NCI-H1930 (cell line): ENCODE results near the gene CROCC.

Experiments
- DNase-seq, 2 experiments: peaks; one replicate each; lab custom pipeline; 2025; lab: John Stamatoyannopoulos, UW

Gene CROCC

DNA sequence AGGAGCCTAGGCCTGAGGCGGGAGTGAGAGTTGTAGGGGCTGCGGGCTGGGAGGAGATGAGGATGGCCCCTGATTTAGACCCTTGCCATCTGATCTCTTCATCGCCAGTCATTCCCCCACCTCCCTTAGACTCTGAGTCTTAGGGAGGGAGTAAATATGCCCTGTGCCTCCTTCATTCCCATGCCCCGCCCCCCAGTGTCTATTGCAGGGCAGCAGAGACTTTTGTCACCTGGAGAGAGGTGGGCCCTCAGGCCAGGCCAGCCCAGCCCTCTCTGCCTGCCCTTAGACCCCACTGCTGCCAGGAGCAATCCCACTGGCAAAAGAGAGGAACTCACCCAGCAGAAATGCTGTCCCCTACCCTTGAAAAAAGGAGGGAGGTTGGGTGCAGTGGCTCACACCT is 61.9 kb downstream of the CROCC start:
- DNase-seq = no peak

DNA sequence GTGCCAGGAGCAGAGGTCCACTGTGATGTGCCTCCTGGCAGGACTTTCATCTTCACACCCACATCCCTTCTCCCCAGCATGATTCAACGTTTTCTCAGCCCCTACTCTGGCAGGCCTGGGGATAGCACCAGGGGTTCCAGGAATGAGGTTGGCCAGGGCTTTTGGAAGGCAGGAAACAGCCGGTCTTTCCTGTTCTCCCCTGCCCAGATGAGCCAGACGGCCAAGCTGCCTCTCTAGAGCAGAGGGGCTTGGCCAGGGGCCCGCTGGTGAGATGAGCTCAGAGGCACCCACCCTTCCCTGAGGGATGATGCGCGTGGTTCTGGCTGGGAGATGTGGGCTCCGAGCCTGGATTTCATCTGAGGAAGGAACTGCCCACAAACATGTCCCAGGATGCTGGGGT is 63.0 kb downstream of the CROCC start:
- no peak for DNase-seq

DNA sequence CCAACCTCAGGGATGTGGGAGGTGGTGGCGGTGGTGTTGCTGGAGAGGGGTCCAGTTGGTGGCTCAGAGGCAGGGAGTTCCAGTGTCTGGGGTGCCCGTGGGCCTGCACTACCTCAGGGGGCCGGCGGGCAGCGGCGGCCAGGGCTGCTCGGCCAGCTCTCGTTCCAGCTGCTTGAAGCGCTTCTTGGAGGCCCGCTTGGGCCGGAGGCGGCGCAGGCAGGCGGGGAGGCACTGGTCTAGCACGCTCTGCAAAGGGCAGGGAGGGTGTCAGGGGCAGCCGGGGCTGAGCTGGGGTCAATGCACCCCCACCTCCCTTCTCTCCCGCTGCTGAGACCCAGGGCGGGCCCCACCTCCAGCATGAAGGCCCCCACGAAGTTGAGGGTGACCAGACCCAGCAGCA is 64.4 kb downstream of the CROCC start:
- no peak for DNase-seq

DNA sequence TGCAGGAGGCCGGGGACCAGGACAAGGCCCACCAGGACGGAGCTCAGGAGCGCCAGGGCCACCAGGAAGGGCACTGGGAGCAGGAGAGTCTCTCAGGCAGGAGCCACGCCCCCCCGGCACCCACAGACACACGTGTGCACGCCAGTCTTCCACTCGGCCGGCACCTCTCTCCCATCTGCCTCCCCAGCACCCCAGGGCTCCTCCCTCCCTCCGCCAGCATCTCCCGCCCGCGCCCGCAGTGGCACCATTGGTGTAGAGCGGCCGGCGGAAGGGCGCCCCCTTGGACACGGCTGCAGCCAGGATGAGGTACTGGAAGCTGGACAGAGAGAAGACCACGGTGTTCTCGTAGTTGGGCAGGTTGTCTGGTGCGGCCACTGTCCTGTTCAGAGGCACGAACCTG is 64.8 kb downstream of the CROCC start:
- no peak for DNase-seq

DNA sequence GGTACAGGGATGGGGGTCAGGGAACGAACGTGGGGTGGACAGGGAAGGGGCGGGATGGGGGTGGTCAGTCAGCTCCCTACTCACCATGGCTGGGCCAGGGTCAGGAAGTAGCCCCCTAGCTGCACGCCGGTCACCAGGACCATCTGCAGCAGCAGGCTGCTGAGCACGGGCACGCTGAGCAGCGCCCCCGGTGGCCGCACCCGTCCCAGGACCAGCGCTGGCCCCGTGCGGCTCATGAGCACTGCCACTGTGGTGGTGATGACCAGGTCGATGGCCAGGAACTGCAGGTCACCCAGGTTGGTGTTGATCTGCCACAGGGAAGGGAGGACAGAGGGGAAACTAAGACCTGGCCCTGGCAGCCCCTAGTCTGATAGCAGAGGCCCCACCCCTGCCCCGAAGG is 65.2 kb downstream of the CROCC start:
- DNase-seq = no peak

DNA sequence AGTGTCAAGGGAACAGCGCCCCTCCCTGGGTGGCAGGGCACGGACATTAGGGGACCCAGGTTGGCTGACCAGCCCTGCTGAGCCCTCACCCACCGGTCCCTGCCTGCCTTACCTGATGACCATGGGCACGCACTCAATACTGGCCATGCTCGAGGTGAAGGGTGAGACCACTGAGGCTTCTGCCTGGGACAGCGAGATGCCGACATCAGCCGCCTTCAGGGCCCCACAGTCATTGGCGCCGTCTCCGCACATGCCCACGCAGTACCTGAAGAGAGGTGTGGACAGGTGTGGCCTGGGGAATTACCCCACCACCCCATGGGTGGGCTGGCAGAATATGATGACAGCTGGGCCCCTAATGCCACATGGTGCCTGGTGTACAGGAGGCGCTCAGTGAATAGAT is 66.5 kb downstream of the CROCC start:
- DNase-seq = no peak

DNA sequence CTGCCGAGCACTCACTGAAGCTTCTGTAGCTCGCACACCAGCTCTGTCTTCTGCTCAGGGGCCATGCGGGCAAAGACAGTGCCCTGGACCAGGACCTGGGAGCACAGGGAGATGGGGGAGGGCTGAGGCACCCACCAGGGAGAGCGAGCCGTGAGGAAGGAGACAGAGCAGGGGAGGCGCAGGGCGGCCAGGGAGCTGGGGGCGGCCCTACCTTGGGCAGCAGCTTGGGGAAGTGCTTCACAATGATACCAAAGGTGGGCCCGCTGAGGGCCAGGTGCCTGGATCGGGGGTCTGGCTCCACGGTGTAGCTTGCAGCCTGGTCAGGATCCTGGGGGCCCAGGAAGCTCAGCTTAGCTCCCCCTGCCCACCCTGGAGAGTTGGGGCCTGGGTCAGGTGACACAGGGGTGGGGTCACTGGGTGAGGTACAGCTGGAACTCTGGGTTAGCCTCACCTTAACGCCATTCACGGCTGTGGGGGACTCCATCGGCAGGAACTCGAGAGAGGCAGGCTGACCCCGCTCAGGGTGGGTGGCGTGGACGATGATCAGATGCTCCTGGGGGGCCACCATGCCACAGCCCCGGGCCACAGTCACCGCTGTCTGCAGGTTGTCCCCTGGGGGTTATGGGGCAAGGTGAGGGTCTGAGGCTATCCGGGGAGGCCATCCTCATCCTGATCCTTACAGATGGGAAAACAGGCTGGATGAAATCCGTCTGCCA is 68.1 kb downstream of the CROCC start:
- no peak for DNase-seq

DNA sequence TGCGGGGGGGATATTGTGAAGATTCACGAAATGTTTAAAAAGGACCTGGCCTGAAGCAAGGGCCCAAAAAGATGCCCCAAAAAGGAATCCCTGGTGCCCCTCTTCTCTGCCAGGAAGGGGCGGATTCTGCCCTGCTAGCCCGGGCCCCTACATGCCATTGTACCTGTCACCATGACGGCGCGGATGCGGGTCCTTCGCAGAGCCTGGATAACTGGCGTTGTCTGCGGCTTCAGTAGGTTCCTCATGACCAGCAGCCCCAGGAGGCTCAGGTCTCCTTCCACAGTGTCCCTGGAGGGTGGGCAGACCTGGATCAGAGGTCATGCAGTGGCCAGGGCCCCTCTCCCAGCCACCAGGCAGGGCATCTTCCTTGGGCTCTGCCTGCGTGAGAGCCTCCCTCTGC is 69.8 kb downstream of the CROCC start:
- DNase-seq = no peak

DNA sequence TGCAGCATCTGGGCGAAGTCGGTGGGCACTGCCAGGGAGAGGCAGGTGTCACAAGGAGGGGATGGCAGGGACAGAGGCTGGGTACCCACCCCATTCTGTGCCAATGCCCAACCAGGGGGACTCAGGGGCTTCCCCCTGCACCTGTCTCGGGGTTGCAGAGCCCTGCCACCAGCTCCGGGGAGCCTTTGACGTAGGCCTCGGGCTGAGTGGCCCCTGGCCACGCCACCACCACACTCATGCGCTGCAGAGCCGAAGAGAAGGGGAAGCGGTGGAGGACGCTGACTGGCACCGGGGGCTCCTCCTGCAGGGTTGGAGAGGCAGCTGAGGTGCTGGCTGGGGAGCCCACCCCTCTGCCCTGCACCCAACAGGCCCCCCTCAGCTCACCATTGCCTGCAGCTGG is 70.4 kb downstream of the CROCC start:
- DNase-seq = no peak

DNA sequence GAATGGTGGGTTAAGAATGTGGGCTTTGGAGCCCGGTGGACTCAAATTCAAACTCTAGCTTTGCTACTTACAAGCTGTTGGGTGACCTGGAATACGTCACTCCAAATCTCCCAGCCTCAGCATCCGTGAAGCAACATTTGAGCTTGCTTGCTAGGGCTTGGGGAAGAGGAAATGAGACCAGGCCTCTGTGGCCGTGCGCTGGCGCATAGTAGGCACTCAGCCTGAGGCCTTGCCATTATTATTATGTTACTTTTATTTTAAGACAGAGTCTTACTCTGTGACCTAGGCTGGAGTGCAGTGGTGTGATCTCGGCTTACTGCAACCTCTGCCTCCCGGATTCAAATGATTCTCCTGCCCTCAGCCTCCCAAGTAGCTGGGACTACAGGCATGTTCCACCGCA is 70.9 kb downstream of the CROCC start:
- DNase-seq = no peak

DNA sequence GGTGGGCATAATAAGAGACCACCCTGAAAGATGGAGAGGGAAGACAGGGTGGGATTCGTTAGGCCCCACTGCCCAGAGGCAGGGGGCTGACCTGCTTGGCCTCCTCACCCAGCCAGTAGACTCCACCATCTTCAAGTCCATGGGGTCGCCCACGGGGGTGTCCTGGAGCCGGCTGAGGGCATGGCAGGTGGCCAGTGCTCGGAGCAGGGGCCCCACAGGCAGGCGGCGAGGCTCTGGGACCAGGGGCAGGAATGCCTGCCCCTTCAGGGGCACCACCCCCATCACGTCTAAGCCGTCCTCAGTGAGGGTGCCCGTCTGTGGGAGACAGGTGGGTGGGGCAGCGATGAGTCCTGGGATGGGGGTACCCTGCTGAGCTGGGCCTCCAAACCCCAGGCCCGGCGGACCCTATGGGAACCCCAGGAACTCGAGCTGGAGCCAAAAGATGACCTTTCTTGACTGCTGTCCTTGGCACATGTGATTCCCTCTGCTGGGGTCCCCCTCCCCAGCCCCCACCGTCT is 71.8 kb downstream of the CROCC start:
- DNase-seq = no peak

DNA sequence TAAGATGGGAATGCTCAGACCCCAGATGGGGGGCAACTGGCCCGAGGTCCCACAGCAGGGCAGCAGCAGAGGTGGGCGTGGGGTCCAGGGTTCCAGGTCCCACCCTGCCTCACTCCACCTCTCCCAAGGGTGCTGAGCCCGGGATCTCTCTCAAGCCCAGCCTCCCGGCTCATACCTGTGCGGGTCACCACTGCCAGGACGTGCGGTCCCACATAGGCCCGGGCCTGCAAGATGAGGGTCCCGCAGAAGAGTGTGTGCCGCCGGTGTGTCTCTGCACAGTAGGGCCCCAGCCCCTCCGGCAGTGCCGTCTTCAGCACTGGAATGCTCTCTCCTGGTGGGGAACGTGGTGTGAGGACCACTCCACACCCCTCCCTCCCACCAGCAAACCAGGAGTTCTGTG is 75.1 kb downstream of the CROCC start:
- DNase-seq = no peak

DNA sequence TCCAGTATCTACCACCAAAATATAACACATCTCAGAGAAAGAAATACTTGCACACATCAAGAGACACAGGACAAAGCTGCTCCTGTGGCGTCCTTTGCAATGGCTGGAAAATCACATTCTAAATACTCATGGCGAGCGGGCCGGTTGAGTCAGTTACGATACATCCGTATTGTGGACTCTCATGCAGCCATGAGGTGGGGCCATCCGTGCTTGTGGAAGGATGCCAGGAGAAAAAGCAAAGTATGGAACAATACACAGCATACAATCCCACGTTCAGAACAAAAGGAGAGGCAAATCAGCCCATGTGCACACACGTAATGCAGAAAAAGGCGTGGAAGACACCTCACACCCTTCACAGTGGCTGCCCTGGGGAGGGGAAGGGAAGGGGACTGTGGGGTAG is 76.9 kb downstream of the CROCC start:
- DNase-seq = no peak

DNA sequence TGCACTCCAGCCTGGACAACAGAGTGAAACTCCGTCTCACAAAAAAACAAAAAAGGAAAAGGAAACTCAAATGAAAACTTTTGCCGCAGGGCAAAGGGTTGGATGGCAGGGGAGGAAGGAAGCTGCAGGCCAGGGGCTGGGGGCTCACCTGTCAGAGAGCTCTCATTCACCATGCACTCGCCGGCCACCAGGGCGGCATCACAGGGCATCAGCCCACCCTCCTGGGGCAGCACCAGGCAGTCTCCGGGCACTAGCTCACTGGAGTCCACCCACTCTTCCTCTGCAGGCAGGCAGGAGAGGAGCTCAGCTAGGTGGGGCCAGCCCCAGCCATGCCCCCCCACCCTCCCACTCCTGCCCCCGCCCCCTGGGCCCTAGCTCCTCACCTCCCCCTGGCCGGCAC is 78.1 kb downstream of the CROCC start:
- no peak for DNase-seq

DNA sequence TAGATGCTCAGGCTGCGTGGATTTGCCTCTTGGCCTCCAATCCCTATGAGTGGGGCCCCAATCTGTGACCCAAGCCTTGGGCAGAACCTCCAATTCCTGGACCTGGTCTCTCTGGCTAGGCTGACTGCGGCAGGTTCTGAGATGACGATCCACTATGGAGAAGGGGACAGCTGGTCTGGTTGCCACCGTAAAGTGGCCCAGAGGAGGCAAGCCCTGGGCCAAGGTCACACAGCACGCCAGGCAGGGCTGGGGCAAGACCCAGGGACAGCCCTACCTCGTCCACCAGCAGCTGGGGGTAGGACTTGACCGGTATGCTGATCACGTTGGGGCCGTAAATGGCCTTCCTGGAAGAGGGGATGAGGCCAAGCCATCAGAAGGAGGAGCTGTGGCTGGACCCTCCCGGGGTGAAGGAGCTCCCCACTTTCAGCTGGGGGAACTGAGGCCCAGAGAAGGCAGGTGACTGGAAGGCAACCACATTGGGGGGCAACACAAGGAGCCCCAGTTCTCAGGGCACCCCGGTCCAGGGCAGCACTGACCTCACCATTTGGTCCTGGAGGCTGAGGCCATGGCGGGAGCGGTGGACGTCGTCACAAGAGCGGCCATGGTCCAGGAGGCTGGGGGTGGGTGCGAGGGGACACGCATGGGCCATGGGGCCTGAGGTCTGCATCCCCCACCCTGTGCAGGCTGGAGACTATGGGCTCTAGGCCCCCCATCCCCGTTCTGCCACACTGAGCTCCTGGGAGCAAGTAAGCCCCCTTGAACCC is 80.2 kb downstream of the CROCC start:
- no peak for DNase-seq

DNA sequence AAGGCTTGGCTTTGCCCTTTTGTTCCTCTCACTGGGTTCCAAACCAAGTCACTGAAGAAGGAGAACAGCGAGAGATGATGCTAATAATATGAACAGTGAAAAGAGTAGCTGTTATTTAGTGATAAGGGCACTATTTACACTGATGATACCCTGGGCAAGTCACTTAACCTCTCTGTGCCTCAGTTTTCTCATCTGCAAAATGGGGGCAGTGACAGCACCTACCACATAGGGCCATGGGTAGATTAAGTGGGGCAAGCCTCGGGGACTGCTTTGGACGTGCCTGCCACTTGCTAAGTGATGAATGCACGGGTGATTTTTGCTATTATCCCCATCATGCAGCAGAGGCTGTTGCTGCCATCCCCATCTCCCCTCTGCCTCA is 80.8 kb downstream of the CROCC start:
- no peak for DNase-seq

DNA sequence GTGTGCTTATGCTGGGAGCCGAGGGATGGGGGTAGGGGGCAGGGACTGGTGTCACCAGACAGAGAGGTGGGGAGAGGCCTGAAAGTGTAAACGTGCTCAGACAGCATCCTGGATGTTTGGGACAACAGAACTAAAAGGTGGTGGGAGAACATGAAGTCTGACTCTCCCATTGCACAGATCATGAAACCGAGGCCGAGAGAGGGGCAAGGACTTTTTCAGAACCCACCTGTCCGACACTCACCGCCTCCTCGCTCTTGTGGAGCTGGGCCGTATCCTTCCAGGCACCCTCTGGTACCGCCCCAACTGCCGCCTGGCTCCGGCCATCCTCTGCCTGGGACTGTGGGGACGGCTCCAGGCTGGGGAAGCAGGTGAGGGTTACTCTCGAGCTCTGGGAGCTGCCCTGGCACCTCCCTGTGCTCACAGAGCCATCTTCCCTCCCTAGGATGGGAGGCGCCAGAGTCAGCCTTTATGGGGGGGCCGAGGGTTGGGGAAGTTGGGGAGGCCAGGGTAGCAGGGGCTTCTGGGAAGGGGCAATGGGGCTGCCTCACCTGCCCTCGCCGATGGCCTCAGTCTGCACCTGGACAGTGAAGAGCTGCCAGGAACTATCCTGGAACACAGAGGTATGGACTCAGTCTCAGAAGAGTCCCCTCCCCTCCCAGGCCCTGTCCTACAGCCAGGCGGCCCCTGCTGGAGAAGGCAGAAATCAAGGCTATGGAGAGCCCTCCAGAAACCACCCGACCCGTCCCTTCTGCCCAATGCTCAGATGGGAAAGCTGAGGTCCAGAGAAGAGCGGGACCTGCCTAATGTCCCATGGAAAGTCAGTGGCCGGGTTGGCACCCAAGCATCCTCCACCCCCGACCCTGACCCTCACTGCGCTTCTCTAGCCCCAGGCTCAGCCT is 83.0 kb downstream of the CROCC start:
- DNase-seq = no peak

DNA sequence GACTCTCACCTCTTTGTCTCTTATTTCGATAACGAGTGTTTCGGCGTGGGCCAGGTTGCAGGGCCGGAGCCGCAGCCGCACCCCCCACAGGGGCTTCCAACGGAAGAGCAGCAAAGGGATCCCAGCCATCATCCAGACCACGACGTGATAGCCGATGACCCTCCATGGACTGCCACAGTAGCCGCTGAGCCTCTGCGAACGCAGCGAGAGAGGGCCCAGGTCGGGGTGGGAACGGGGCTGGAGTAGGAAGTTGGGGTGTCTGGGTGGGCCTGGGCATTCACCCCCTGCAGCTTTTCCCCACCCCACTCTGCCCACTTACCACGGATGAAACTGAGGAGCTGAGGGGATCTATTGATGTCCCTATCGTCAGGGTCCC is 83.6 kb downstream of the CROCC start:
- no peak for DNase-seq

DNA sequence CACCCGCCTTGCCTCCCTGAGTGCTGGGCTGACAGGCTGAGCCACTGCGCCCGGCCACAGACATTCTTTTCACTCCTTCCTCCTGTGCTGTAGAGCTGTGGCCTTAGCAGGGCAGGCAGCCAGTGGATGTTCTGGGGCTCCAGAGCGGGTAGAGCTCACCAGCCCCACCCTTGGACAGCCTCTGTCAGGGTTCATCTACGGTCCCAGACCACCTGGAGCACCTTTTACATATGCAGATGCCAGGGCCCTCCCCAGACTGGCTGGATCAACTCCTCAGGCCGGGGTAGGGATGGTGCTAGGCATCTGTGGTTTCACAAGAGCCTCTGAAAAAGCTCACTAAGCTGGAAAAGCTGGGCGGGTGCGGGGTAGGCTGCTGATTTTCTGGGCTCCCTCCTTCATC is 85.4 kb downstream of the CROCC start:
- no peak for DNase-seq

DNA sequence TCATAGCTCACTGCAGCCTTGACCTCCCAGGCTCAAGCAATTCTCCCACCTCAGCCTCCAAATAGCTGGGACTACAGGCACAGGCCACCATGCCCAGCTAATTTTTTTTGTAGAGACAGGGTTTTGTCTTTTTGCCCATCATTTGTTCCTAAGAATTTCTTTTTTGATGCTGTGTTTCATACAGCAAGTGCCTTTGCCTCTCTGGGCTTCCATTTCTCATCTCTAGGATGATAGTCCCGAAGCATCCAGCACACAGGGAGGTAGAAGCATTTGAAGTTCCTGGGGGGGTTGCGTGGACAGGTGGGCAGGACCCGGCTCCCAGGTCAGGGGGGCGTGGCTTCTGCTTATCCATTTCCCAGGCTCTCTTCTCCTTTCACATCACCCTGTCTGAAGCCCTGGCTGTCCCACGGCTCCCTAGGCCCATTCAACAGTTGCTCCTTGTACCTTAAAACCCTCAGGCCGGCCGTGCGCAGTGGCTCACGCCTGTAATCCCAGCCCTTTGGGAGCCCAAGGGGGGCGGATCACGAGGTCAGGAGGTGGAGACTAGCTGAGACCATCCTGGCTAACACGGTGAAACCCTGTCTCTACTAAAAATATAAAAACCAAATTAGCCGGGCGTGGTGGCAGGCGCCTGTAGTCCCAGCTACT is 86.6 kb downstream of the CROCC start:
- no peak for DNase-seq

DNA sequence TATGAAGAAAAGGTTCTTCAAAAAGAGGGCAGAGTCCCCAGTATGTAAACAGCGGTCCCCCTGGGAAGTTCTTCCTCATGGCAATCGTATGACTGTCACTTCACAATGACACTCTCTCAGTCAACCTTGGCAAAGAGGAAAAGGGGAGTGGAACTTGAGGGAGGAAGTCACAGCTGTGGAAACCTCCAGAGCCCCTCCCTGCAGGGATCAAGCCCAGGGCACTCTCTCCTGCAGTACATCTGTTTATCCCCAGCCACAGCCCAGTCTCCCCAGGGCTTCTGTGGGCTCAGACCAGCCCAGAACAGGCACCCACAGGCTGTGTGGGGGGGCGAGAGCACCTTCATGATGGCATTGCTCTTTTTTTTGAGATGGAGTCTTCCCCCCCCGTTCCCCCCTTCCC is 88.0 kb downstream of the CROCC start:
- no peak for DNase-seq

DNA sequence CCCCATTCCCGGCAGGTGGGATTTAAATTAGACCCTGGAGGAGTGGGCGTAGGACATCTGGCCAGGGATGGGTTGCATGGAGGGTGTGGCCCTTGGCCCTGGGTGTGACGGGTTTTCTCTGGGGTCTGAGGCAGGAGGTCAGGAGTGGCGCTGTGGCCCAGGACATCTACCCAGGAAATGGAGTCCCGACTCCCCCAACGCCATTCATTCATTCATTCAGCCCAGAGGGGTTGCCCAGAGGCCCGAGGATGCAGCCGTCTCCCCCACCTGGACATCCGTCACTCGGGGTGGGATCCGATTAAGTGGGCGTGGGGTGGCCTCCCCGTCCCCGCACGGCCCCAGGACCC is 89.3 kb downstream of the CROCC start:
- DNase-seq = no peak
